GM21367 (cell line): ENCODE results near the gene PTPRH.

Experiments
- ATAC-seq: cut with Tn5 transposase; IDR thresholded peaks from one replicate; pipeline ENCODE4 v1.9.1; 2021; ENCODE audit not compliant: unreplicated experiment

PTPRH gene, protein sequence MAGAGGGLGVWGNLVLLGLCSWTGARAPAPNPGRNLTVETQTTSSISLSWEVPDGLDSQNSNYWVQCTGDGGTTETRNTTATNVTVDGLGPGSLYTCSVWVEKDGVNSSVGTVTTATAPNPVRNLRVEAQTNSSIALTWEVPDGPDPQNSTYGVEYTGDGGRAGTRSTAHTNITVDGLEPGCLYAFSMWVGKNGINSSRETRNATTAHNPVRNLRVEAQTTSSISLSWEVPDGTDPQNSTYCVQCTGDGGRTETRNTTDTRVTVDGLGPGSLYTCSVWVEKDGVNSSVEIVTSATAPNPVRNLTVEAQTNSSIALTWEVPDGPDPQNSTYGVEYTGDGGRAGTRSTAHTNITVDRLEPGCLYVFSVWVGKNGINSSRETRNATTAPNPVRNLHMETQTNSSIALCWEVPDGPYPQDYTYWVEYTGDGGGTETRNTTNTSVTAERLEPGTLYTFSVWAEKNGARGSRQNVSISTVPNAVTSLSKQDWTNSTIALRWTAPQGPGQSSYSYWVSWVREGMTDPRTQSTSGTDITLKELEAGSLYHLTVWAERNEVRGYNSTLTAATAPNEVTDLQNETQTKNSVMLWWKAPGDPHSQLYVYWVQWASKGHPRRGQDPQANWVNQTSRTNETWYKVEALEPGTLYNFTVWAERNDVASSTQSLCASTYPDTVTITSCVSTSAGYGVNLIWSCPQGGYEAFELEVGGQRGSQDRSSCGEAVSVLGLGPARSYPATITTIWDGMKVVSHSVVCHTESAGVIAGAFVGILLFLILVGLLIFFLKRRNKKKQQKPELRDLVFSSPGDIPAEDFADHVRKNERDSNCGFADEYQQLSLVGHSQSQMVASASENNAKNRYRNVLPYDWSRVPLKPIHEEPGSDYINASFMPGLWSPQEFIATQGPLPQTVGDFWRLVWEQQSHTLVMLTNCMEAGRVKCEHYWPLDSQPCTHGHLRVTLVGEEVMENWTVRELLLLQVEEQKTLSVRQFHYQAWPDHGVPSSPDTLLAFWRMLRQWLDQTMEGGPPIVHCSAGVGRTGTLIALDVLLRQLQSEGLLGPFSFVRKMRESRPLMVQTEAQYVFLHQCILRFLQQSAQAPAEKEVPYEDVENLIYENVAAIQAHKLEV

DNA sequence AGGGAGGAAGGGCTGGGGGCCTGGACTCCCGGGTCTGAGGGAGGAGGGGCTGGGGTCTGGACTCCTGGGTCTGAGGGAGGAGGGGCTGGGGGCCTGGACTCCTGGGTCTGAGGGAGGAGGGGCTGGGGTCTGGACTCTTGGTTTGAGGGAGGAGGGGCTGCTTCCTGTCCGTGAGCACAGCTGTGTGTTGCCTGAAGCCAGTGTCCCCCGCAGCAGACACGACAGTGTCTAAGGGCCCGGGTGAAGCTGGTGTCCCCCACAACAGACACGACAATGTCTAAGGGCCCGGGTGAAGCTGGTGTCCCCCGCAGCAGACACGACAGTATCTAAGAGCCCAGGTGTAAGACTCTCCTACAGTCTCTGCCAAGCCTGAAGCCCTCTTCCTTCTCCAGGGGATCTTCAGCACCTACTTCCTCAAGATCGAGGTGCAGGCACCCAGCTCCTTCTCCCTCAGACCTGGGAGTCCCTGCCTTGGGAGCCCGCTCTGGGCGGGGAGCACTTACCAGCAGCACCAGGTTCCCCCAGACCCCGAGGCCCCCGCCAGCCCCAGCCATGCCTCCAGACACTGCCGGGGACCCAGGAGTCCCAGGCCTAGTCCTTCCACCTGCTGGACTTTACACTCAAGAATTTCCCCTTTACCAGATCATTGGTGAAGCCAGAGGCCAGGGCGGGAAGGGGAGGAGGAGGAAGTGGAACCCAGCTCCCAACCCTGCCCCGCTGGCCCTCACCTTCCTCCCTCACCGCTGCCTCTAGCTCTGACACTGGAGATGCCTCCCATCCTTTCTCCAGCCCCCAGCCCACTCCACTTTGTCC, at the start of gene PTPRH:
TSS of gene PTPRH (minus strand) at position 622 of the 813 bp plus-strand sequence. CDS start at position 554, 68 bp downstream.
- ATAC-seq: no peak

DNA sequence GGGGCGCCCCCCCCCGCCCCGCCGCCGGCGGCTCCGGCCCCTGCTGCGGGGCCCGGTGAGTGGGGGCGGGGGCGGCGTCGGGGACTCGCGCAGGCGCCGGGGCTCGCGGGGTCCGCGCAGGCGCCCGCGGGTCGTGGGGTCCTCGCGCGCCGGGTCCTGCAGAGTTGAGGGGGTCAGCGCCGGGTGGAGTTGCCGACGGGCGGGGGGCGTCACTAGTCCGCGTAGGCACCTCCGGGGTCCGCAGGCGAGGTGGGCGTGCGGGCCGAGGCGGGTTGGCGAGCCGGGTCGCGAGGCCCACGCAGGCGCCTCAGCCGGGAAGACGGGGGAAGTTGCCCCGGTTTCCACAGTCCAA, 49.2 kb upstream of the PTPRH start:
- ATAC-seq: peak; percentile 3

DNA sequence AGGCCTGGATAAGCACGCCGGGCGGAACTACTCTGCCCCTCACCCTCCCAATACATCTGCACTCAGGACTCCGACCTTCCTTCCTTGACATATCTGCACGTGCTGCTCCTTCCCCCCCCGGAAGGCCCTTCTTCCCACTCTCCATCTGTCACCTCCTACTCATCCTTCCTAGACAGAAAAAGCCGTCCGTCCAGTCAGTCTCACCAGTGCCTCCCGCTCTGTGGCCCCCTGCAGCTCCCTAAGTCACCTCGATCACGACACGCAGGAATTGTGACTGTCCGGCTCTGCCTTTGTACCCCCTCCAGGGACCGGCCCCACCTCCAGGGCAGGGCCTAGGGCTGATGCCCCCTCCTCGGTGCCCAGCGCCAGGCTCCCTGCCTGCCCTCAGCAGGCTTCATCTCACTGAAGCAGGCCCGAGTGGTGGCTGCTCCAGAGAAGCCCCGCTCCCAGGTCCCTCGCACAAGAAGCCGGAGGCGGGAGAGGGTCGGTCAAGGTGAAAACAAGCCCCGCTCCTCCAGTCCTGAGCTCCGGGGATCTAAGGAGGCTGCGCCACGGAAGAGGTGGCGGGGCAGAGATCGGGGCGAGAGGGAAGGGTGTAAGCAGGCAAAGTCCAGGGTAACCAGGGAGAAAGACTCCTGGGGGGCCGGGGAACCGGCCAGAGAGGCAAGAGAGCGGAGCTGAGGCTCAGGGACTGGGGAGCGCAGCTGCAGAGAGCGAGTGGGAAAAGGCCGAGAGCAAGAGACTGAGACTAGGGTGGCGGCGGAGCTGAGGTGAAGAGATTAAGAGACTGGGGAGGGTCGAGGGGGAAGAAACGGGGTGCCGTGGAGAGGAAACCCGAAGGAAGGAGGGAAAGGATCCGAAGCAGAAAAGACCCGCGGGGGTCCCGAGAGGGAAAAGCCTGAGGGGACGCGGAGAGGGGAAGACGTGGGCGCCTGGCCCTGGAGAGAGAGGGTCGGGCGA, 48.4 kb upstream of the PTPRH start:
- no peak for ATAC-seq

DNA sequence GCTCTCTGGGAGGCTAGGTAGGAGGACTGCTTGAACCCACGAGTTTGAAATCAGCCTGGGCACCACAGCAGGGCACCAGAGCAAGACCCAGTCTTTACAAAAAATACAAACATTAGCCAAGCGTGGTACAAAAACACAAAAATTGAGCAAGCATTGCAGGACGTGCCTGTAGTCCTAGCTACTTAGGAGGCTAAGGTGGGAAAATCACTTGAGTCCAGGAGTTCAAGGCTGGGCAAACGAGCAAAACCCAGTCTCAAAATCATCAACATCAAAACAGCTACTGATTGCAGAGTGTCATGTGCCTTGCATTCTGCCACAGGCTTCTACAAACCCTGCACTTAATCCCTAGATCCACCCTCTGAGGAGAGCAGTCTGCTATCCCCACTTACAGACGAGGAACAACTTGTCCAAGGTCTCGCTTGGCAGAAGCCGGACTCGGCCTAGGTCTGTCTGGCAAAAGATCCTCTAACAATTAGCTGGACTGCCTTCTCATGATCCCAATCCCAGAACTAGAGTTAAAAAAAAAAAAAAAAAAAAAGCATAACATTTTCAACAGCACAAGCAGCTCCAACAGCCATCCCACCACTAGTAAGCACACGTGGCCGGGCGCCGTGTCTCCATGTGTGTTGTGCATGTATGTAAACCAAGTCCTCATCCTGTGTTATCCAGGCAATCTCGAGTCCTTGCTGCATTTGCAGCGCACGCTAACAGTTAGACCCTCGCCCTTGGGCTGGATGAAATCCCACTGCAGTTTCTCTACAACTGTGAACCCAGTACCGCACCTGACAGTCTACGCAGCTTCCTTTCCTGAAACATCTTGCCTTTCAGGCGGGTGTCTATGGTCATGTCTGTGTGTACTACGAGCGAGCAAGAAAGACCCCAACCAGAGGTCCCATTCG, 47.5 kb upstream of the PTPRH start:
- ATAC-seq: no peak

DNA sequence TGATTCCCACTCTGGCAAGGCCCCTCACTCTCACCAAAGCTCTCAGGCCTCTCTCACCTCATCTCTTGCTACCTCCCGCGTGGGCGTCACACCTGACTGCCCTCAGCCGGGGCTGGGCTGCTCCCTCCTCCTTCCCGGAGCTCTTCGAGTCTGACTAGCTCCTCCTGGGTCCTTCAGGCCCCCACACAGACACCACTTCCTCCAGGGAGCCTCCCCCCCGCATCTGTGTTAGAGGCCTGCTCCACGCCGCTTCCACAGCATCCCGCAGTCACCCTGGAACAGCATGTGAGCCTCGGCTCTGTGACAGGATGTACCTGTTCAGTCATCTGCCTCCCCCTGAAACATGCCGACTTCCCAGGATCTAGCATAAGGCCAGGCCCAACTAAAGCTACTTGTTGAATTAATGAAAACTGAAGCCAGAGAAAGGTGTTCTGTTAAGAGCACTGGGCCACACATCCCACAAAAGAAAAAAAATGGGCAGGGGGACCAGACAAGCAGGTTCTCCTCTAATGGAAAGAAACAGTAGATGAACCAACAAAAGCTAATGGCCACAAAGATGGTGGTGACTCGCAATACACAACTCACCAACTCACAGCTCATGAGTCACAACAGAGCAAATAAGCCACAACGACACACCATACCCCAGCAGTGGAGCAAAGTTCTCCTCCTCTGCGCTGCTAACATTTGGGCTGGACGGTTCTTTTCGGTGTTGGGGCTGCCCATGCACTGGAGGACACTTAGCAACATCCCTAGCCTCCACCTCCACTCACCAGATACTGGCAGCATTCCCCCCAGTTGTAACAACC, 46.5 kb upstream of the PTPRH start:
- no peak for ATAC-seq

DNA sequence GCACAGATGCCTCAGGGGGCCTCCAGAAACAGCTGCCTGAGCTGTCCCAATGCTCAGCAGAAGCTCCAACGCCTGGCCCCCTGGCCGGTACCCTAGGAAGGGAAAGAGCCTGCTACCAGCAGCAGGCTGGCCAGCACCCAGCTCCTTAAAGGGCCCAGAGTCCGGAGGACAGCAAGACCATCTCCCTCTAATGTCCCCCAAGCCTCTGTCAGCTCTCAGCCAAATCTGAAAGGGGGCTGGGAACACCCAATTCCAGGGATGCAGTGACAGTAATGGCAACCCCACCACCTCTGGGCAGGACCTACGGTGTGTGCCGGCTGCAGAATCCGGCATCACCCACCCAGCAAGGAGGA, 45.3 kb upstream of the PTPRH start:
- ATAC-seq: no peak

DNA sequence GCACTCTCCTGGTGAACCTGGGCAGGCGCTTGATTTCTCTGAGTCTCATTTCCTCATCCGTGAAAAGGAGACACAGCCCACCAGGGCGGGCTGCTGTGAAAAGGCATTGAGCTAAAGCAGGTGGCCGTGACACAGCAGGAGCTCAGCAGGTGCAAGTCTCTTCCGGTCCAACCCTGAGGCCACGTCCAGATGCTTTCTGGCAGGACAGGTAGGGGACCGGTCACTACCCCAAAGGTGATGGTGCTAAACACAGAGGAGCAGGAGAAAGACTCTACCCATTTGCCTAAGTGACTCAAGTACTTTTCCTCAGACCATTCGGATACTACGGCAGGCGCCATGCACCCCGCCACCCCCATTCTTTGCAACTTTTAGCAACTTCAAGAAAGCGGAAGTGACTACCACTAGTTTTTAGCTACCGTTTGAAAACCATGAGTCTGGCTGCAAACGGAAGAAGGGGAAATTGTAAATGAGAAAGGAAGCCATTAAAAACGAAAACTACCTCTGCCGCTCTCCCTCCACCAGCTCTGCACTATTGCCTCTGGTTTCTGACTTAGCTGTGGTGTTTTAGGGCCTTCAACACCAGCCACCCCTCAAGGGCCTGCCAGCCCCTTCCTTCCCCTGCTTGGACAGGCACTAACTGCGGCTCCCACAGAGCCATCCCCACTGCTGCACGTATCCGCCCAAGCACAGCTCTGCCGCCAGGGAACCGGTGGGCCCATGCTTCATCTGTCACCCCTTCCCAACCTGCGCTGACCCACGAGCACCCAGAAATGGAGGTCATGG, 44.7 kb upstream of the PTPRH start:
- peak; percentile 28 for ATAC-seq

DNA sequence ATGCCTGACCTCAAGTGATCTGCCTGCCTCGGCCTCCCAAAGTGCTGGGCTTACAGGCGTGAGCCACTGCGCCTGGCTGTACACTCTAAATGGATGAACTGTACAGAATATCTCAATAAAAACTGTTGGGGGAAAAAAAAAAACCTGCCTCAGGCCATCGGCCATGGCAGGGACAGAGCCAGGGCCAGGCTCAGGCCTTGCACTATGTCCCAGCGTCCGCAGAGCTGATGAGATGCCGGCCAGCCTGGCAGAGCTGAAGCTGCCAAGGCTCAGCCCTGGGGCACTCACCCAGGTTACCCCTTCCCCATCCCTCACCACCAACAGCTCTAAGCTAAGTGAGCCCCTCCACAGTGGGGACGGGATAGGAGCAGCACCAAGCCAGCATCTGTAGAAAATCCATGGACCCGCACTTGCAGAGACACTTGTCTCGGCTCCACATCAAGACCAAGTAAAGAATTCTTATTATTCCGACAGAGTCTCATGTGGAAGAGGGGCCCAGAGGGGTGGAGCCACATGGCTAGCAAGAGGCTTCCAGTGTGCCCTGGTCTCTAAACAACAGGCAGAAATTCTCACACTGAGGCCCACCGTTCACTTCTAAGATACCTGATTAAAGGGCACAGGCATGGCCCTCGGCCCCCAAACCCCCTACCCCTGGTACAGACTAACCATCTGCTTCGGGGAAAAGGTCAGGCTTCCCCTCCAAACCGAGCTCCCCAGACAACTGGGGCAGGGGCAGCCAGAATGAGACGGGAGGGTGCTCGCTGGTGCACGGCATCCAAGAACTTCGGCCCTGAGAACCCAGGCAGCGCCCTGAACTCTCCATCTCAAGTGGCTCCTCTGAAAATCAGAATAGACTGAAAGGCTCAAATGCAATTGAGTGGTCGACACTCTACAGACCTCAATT, 43.7 kb upstream of the PTPRH start:
- ATAC-seq: no peak

DNA sequence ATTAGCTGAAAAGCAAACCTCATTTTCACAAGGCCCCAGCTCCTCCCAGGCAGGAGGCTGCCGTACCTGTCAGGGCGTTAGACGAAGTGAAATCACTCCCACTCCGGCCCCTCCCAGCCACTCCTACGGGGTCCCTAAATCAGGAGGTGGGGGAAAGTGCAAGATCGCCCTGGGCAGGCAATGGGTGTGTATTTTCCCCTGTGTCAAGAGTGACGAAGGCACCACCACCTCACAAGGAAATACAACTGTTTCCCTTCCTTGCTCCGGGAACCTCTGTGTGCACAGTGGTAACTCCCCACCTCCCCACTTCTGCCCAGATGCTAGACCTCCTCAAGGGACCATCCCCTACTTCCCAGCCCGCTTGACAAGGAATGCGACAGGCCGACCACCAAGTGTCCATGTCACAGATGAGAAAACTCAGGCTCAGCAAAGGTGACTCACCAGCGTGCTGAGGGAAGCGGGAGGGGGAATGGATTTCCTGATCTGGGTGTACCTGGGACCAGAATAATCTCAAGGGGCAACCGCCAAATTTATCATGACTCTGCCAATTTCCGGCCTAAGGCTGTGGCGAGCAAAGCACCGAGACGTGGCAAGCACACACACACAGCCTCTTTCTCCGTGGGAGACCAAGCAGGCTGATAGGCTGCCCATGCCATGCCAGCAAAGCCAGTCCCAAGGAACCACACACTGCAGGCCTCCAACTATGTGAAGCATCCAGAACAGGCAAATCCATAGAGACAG, 42.2 kb upstream of the PTPRH start:
- ATAC-seq: no peak

DNA sequence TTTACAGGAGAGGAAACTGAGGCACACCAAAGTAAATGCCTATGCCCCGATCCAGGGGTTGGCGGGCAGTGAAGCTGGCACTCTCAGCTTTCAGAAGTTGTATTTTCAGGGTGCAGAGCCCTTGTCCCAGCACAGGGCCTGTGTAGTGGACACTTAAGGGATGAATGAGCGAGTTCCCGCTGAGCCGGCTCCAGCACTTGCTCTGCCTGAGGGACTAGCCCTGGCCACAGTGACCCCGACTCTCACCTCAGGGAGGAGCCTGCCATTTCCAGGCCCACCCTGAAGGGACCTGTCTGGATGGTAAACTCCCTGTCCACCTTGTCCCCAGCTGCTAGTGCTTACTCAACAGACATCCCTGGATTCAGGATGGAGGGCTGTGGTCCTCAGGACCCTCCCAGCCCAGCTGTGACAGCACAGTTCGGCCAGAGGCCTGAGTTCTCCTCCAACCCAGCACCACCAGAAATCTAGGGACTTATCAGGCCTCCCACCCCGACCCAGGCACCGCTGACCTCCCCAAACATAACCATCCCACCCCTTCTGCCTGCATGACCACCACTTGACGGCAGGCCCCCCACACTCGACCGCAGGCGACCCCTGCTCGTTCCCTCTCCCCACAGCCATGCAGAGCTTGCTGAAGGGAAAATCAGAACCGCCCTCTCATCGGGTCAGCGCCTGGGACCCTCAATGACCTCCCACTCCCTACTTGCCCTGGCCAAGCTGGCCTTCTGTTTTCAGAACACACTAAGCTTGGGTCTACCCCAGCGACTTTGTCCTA, 41.1 kb upstream of the PTPRH start:
- no peak for ATAC-seq

DNA sequence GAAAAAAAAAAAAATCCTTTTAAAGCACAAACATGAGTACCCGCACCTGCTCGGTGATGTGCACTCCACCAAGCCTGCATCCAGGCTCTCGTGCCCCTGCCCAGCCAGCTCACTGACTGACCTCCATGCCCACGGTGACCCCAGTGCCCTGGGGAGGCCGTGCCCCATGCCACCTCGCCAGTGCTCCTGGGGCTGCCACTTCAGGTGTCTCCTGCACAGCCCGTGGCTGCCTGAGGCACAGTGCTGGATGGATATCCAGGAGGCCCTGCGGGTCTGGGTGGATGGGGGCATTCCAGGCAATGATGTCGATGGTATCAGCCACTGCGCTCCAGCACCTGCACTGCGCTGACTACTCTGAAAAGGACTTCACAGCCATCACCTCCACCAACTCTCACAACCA, 40.5 kb upstream of the PTPRH start:
- no peak for ATAC-seq

DNA sequence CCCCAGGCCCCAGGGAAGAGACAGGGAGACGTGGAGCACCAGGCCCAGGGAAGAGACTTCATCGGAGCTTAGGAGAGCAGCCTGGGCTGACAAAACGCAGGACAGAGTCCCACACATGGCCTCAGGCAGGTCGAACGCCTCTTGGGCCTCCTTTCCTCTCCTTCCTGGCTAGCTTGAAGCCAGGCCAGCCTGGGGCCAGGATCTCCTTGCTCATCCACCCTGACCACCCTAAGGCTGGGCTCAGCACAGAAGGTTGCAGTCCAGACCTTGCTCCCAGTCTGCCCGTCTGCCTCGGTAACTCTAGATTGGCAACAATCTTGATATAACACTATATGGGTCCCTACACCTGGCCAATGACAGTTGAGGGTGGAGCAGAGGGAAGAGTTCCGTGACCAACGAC, 39.4 kb upstream of the PTPRH start:
- ATAC-seq: no peak

DNA sequence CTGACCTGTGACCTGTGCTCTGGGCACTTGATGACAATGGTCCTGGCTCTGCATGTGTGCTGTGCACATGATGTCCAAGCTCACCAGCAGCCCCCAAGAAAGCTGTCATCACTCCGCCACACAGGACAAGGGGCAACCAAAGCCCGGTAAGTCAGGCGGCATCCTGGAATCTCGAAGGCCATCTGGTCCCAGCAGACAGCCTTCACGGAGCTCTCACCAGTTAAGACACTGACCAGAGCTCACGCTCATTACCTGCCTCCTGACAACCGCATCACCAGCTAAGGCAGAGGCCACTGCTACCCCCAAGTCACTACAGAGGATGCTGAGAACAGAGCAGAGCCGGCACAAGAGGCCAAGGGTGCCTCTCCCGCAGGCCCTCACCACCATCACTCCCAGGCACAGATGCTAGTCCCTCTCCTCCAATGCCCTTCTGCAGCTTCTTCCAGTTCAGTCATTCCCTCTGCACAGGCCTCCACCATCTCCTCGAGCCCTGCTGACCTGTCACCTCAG, 38.9 kb upstream of the PTPRH start:
- ATAC-seq: no peak

DNA sequence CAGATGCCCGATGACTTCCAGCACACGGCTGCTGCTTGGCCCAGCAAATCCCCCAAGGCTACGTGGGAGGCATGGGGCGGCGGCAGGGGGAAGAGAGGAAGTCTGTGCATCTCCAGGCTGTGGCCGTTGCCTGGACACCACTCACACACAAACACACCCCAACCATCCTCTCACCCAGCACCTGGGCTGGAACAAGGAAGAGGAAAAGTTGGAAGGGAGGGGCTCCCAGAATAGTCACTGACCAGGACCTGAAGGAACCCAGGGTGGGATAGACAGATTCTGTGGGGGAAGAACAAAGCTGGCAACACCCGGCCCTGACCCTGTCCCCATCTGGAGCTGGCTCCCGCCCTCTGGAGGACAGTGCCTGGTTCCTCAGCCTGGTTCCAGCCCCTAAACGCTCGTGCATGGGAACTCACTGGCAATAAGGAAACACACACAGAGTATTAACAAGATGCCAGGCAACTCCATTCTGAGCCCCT, 38.4 kb upstream of the PTPRH start:
- no peak for ATAC-seq
